Measurements from ENCODE around the gene TLR8. TPM values are rescaled to one million over a fixed set of nuclear protein-coding genes. Genes with fewer than 3 reads are reported as not detected.
A peak's percentile ranks its signal among the peaks of the same experiment; 100 is the strongest.

Gene TLR8
- total RNA-seq, 1 donor from 2014 or later, result not detected

DNA sequence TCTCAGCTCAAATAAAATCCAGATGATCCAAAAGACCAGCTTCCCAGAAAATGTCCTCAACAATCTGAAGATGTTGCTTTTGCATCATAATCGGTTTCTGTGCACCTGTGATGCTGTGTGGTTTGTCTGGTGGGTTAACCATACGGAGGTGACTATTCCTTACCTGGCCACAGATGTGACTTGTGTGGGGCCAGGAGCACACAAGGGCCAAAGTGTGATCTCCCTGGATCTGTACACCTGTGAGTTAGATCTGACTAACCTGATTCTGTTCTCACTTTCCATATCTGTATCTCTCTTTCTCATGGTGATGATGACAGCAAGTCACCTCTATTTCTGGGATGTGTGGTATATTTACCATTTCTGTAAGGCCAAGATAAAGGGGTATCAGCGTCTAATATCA, 18.7 kb upstream of the TLR8 start:
- H4K20me1 ChIP-seq (ENCODE audit: insufficient read depth, low read length), result no peaks in the 10 kb centered on the region
- H3K4me3 ChIP-seq (ENCODE audit: insufficient read depth, low read depth, low read length), result no peak overlapping the region
- no peak overlapping the region for H3K9ac ChIP-seq (ENCODE audit: low read length)
- no peak overlapping the region for H3K4me2 ChIP-seq (ENCODE audit: low read length)
- H2AFZ ChIP-seq (ENCODE audit: low read depth, low read length), result no peak overlapping the region
- no peaks in the 10 kb centered on the region for H3K79me2 ChIP-seq (ENCODE audit: insufficient read depth, low read length)
- Mint-ChIP-seq H3K4me3 (ENCODE audit: unreplicated experiment) (no peak overlapping the region), H3K9me3 (ENCODE audit: unreplicated experiment) (no peaks in the 10 kb centered on the region), H3K27me3 (ENCODE audit: low read depth, unreplicated experiment) (peaks cover 4% of the 10 kb centered on the region), H3K36me3 (ENCODE audit: low read depth, unreplicated experiment) (no peaks in the 10 kb centered on the region), H3K27ac (ENCODE audit: unreplicated experiment) (no peak overlapping the region), H3K4me1 (ENCODE audit: low read depth, unreplicated experiment) (peaks cover 12% of the 10 kb centered on the region)
- H3K27ac ChIP-seq (ENCODE audit: low read depth, low read length), result no peak overlapping the region
- no peak for DNase-seq (ENCODE audit: low read depth)
- no peaks in the 10 kb centered on the region for H3K27me3 ChIP-seq (ENCODE audit: insufficient read depth, low read length)
- H3K4me1 ChIP-seq (ENCODE audit: insufficient read depth, low read length), result no peaks in the 10 kb centered on the region
- no peaks in the 10 kb centered on the region for H3K9me3 ChIP-seq (ENCODE audit: insufficient read depth, low read depth, low read length)
- no peaks in the 10 kb centered on the region for H3K36me3 ChIP-seq (ENCODE audit: insufficient read depth, low read length)
- TF ChIP-seq CTCF (IDR thresholded peaks at IDR 0.05; ENCODE audit: insufficient read depth, low read depth, low read length) (no peak), EZH2 (IDR thresholded peaks at IDR 0.05; ENCODE audit: insufficient read depth, low read length) (no peak)
- FAIRE-seq, result peak; percentile 73

DNA sequence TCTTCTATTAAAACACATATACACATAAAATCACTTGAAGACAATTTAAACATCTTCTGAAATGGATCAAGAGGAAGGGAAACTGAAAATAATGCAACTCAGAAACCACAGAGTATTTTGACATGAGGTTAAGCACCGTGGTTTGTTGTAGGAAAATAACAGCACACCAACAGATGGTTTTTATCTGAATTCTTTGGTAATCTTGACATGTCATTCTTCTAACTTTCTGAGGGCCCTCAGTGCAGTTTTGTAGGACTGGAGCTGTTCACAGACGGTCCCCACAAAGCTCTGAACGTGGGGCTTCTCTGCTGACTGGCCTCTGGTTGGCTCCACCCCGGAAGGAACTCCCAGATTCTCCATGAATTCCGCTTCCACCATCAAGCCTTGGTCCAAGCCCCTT, 16.0 kb upstream of the TLR8 start:
- no peaks in the 10 kb centered on the region for H3K4me1 ChIP-seq (ENCODE audit: insufficient read depth, low read length)
- Mint-ChIP-seq H3K4me3 (ENCODE audit: unreplicated experiment) (peak overlapping the region; percentile 27), H3K27ac (ENCODE audit: unreplicated experiment) (no peak overlapping the region), H3K9me3 (ENCODE audit: unreplicated experiment) (no peaks in the 10 kb centered on the region), H3K27me3 (ENCODE audit: low read depth, unreplicated experiment) (peaks cover 4% of the 10 kb centered on the region), H3K4me1 (ENCODE audit: low read depth, unreplicated experiment) (peaks cover 14% of the 10 kb centered on the region), H3K36me3 (ENCODE audit: low read depth, unreplicated experiment) (no peaks in the 10 kb centered on the region)
- no peaks in the 10 kb centered on the region for H4K20me1 ChIP-seq (ENCODE audit: insufficient read depth, low read length)
- H3K27me3 ChIP-seq (ENCODE audit: insufficient read depth, low read length), result no peaks in the 10 kb centered on the region
- H2AFZ ChIP-seq (ENCODE audit: low read depth, low read length), result no peak overlapping the region
- no peaks in the 10 kb centered on the region for H3K36me3 ChIP-seq (ENCODE audit: insufficient read depth, low read length)
- no peak overlapping the region for H3K27ac ChIP-seq (ENCODE audit: low read depth, low read length)
- no peaks in the 10 kb centered on the region for H3K79me2 ChIP-seq (ENCODE audit: insufficient read depth, low read length)
- H3K4me3 ChIP-seq (ENCODE audit: insufficient read depth, low read depth, low read length), result no peak overlapping the region
- TF ChIP-seq EZH2 (IDR thresholded peaks at IDR 0.05; ENCODE audit: insufficient read depth, low read length) (no peak), CTCF (IDR thresholded peaks at IDR 0.05; ENCODE audit: insufficient read depth, low read depth, low read length) (no peak)
- no peak overlapping the region for H3K4me2 ChIP-seq (ENCODE audit: low read length)
- no peak overlapping the region for H3K9ac ChIP-seq (ENCODE audit: low read length)
- DNase-seq (ENCODE audit: low read depth) (no peak), FAIRE-seq (no peak)
- H3K9me3 ChIP-seq (ENCODE audit: insufficient read depth, low read depth, low read length), result no peaks in the 10 kb centered on the region

GRCh38 chrX:12891171-12891570, 15.2 kb upstream of the TLR8 start:
- no peak for FAIRE-seq
- TF ChIP-seq CTCF (IDR thresholded peaks at IDR 0.05; ENCODE audit: insufficient read depth, low read depth, low read length), result no peak
- no peak for TF ChIP-seq EZH2 (IDR thresholded peaks at IDR 0.05; ENCODE audit: insufficient read depth, low read length)

More at GRCh38 chrX:12891171-12891570, 15.2 kb upstream of the TLR8 start:
- H3K9me3 Mint-ChIP-seq (ENCODE audit: unreplicated experiment), result no peaks in the 10 kb centered on the region
- no peaks in the 10 kb centered on the region for H3K27me3 ChIP-seq (ENCODE audit: insufficient read depth, low read length)
- H3K79me2 ChIP-seq (ENCODE audit: insufficient read depth, low read length), result no peaks in the 10 kb centered on the region
- no peak overlapping the region for H2AFZ ChIP-seq (ENCODE audit: low read depth, low read length)
- no peak overlapping the region for H3K4me3 Mint-ChIP-seq (ENCODE audit: unreplicated experiment)
- H3K4me1 ChIP-seq (ENCODE audit: insufficient read depth, low read length), result no peaks in the 10 kb centered on the region
- H3K4me2 ChIP-seq (ENCODE audit: low read length), result no peak overlapping the region
- no peaks in the 10 kb centered on the region for H3K36me3 ChIP-seq (ENCODE audit: insufficient read depth, low read length)
- H3K4me3 ChIP-seq (ENCODE audit: insufficient read depth, low read depth, low read length), result no peak overlapping the region
- peaks cover 4% of the 10 kb centered on the region for H3K27me3 Mint-ChIP-seq (ENCODE audit: low read depth, unreplicated experiment)
- no peak overlapping the region for H3K27ac ChIP-seq (ENCODE audit: low read depth, low read length)
- no peak overlapping the region for H3K27ac Mint-ChIP-seq (ENCODE audit: unreplicated experiment)
- H3K9me3 ChIP-seq (ENCODE audit: insufficient read depth, low read depth, low read length), result no peaks in the 10 kb centered on the region
- H3K36me3 Mint-ChIP-seq (ENCODE audit: low read depth, unreplicated experiment), result no peaks in the 10 kb centered on the region
- H4K20me1 ChIP-seq (ENCODE audit: insufficient read depth, low read length), result no peaks in the 10 kb centered on the region
- H3K4me1 Mint-ChIP-seq (ENCODE audit: low read depth, unreplicated experiment), result peaks cover 10% of the 10 kb centered on the region
- no peak overlapping the region for H3K9ac ChIP-seq (ENCODE audit: low read length)
- DNase-seq (ENCODE audit: low read depth), result no peak

Measured in astrocyte (in vitro differentiated cells and primary cell).